GM12878 (cell line): Measurements from ENCODE around the gene PXT1. TPM values are rescaled to one million over a fixed set of nuclear protein-coding genes. Genes with fewer than 3 reads are reported as not detected.
A peak's percentile ranks its signal among the peaks of the same experiment; 100 is the strongest.

Experiments used
- ATAC-seq: fragments of 200-7000 bp; cut with Tn5 transposase; 3 replicates; pipeline ENCODE4 v1.9.1; 2020; ENCODE audit warnings: mild to moderate bottlenecking, moderate library complexity
- BruUV-seq: library from RNA; stranded (reverse); fragments of 400-500 nt; replicated peaks from 2 replicates; lab custom pipeline; 2021; lab: Mats Ljungman, UMichigan
- CTCF ChIA-PET: fragments of 300-600 bp; sonication (Branson Sonifier 250); formaldehyde crosslinking; extraction: SDS; loops from one replicate; lab custom pipeline; 2021; ENCODE audit warnings: inconsistent platforms; lab: Yijun Ruan, JAX
- POLR2A ChIA-PET: fragments of 350-600 bp; formaldehyde crosslinking; extraction: SDS; loops from one replicate; lab custom pipeline; 2021; ENCODE audit warnings: inconsistent platforms; lab: Charles Lee
- RAD21 ChIA-PET: fragments of 300-600 bp; sonication (Branson Sonifier 250); formaldehyde crosslinking; loops from one replicate; lab custom pipeline; 2023; ENCODE audit warnings: antibody characterized with exemption; ENCODE audit not compliant: unreplicated experiment; lab: Charles Lee
- SMC1A ChIA-PET: fragments of 300-600 bp; sonication (Branson Sonifier 250); formaldehyde crosslinking; loops from one replicate; lab custom pipeline; 2023; ENCODE audit not compliant: unreplicated experiment, uncharacterized antibody; lab: Charles Lee
- DNase-seq: peaks from one replicate; pipeline ENCODE4 v3.0.0-alpha.2; 2011; ENCODE audit warnings: low read depth, low spot score
- FAIRE-seq: peaks from 3 replicates; lab custom pipeline; 2011; peaks lifted over from hg19 to GRCh38; lab: Jason Lieb, UNC
- H2AFZ ChIP-seq: 2 replicates; pipeline ENCODE4 v1.6.0; 2011; ENCODE audit warnings: low read depth, low read length, control low read depth; ENCODE audit not compliant: control insufficient read depth
- H3K27ac ChIP-seq: 2 replicates; pipeline ENCODE4 v1.5.1; 2011; ENCODE audit warnings: control low read depth; ENCODE audit not compliant: control insufficient read depth, insufficient read depth
- H3K27me3 ChIP-seq, 2 experiments: replicated peaks in 1 of 2; 2 replicates each; pipeline versions ENCODE4 v1.6.0 to v1.6.1; 2011; ENCODE audit warnings: low read length in 1 of 2; ENCODE audit not compliant: control insufficient read depth in 2 of 2, insufficient read depth in 2 of 2
- H3K36me3 ChIP-seq, 2 experiments: 2 replicates each; pipeline ENCODE4 v1.5.1; 2011; ENCODE audit warnings: low read length in 1 of 2; ENCODE audit not compliant: control insufficient read depth in 2 of 2, insufficient read depth in 2 of 2
- H3K4me1 ChIP-seq: 2 replicates; pipeline ENCODE4 v1.6.1; 2011; ENCODE audit warnings: mild to moderate bottlenecking, low read length, moderate library complexity, mixed read lengths; ENCODE audit not compliant: control insufficient read depth, insufficient read depth
- H3K4me2 ChIP-seq: 2 replicates; pipeline ENCODE4 v1.6.0; 2011; ENCODE audit warnings: control low read depth; ENCODE audit not compliant: control insufficient read depth, insufficient read depth
- H3K4me3 ChIP-seq: fragments of 200-600 bp; sonication (generic); 2 replicates; pipeline ENCODE4 v1.5.1; 2016
- H3K79me2 ChIP-seq: 2 replicates; pipeline ENCODE4 v1.6.0; 2011; ENCODE audit warnings: low read length; ENCODE audit not compliant: control insufficient read depth, insufficient read depth
- H3K9ac ChIP-seq: 2 replicates; pipeline ENCODE4 v1.8.0; 2011; ENCODE audit warnings: low read length, control low read depth, mixed read lengths; ENCODE audit not compliant: control insufficient read depth, insufficient read depth
- H3K9me3 ChIP-seq: replicated peaks from 3 replicates; pipeline ENCODE4 v1.5.1; 2011; ENCODE audit warnings: mild to moderate bottlenecking, low read length; ENCODE audit not compliant: control insufficient read depth, insufficient read depth
- H4K20me1 ChIP-seq: 2 replicates; pipeline ENCODE4 v1.6.0; 2011; ENCODE audit not compliant: control insufficient read depth, insufficient read depth
- ATF7 ChIP-seq: fragments of 450-650 bp; IDR thresholded peaks from 2 replicates; pipeline ENCODE4 v1.6.1; 2016; ENCODE audit warnings: low read depth, mild to moderate bottlenecking
- ESRRA ChIP-seq: IDR thresholded peaks from 2 replicates; pipeline ENCODE4 v1.6.1; 2012; ENCODE audit warnings: mild to moderate bottlenecking, low read length, improper control_type of control experiment
- FOXM1 ChIP-seq: IDR thresholded peaks from 2 replicates; pipeline ENCODE4 v1.6.1; 2012; ENCODE audit warnings: low read depth, mild to moderate bottlenecking, inconsistent platforms, low read length, moderate library complexity
- MEF2B ChIP-seq: fragments of 450-650 bp; IDR thresholded peaks from 2 replicates; pipeline ENCODE4 v1.6.1; 2018; ENCODE audit warnings: mild to moderate bottlenecking, moderate library complexity; ENCODE audit not compliant: partially characterized antibody, poor library complexity, severe bottlenecking
- RAD21 ChIP-seq: IDR thresholded peaks from 2 replicates; pipeline ENCODE4 v1.6.1; 2011; ENCODE audit warnings: mild to moderate bottlenecking, low read depth, low read length, moderate library complexity; ENCODE audit not compliant: insufficient read depth
- REST ChIP-seq: IDR thresholded peaks from 2 replicates; pipeline ENCODE4 v1.6.1; 2012; ENCODE audit warnings: mild to moderate bottlenecking, low read depth, low read length
- ZBTB4 ChIP-seq: fragments of 450-650 bp; formaldehyde crosslinking; IDR thresholded peaks from 2 replicates; pipeline ENCODE4 v1.4.0; 2022; ENCODE audit warnings: mild to moderate bottlenecking, moderate library complexity
- WGBS: methylation state at CpG from one replicate; pipeline ENCODE4 v1.1.6; 2016; ENCODE audit warnings: low lambda C conversion rate; ENCODE audit not compliant: insufficient replicate concordance, insufficient coverage; ENCODE audit errors: missing lambda C conversion rate; 5-methylcytosine and 5-hydroxymethylcytosine counted together
- in situ Hi-C: fragments of 300-500 bp; cut with MboI; formaldehyde crosslinking; loops from 9 replicates; pipeline ENCODE4 v1.14.3; 2018; ENCODE audit warnings: mixed read lengths
- intact Hi-C: fragments of 100-400 bp; cut with micrococcal nuclease; formaldehyde crosslinking; loops from one replicate; pipeline ENCODE4 v1.14.2; 2022; ENCODE audit not compliant: unreplicated experiment
- polyA plus RNA-seq, 11 experiments: library from polyadenylated mRNA; depleted of rRNA in 4 of 11; unstranded in 6 of 11; stranded (reverse) in 5 of 11; fragments of >200 nt; fragmentation: Nextera tagmentation in 4 of 11; fragmentation: Illumina TruSeq in 1 of 11; extraction: Ambion mirVana in 4 of 11; extraction: Trizol in 1 of 11; gene quantifications; 1 replicate in 1 of 11; 2 replicates in 10 of 11; pipeline versions ENCODE4 v1.2.1 to v1.2.3, GENCODE V29; 2011 to 2016; ENCODE audit warnings: inconsistent platforms in 2 of 11, missing spikeins in 2 of 11, low read depth in 1 of 11
- total RNA-seq, 4 experiments: library from RNA; depleted of rRNA in 3 of 4; stranded (reverse); fragments of >200 nt in 3 of 4; fragmentation: Illumina TruSeq in 1 of 4; extraction: Trizol in 1 of 4; gene quantifications; 2 replicates each; pipeline versions ENCODE4 v1.2.1 to v1.2.3, GENCODE V29; 2013 to 2021

PXT1 gene
- total and polyA plus RNA-seq, 10 of the 15 experiments (the other 5 are each of a cell fraction or from before 2014, with no cell fraction given), result 0.27 to 2.9 (median 0.50) TPM

GRCh38 chr6:36361071-36361470, 81.6 kb downstream of the PXT1 start:
- DNase-seq, result no peak
- Histone ChIP-seq H3K4me1 (peaks cover 42% of the 10 kb centered on the region), H2AFZ (no peak overlapping the region; the same call in 1 of the 2 replicates), H3K9me3 (no peaks in the 10 kb centered on the region), H3K4me3 (no peak overlapping the region), H3K9ac (no peak overlapping the region), H3K27ac (no peak overlapping the region), H4K20me1 (no peaks in the 10 kb centered on the region), H3K4me2 (no peak overlapping the region; the same call in 1 of the 2 replicates), H3K36me3 (no peaks in the 10 kb centered on the region), H3K27me3 (no peaks in the 10 kb centered on the region), H3K79me2 (no peaks in the 10 kb centered on the region)
- SMC1A ChIA-PET, result interaction anchor here (0.7 to 19.6 kb wide), 12 partner anchors 8 to 332 kb away, joined by 3 to 386 read pairs (median 21); partner anchors contain the start of genes BNIP5, MAPK13, MAPK14 and SRSF3
- CTCF ChIA-PET, result interaction anchor here (0.6 to 17.3 kb wide), 14 partner anchors 9 to 421 kb away, joined by 3 to 483 read pairs (median 6); partner anchors contain the start of genes BNIP5, MAPK13 and MAPK14
- BruUV-seq, result no TSS peak
- FAIRE-seq, result no peak
- intact Hi-C loops, result no loop called here
- TF ChIP-seq ESRRA (no peak), ZBTB4 (CRISPR knock-in tag) (no peak), ATF7 (no peak; the same call in 1 of the 2 replicates), REST (no peak), MEF2B (peak; percentile 51), RAD21 (no peak), FOXM1 (0 out of 2 replicates have a peak, but pooled peaks have one; percentile 11)
- POLR2A ChIA-PET, result interaction anchor here (0.6 to 1.8 kb wide), 4 partner anchors 20 to 58 kb away, joined by 3 to 6 read pairs (median 4); no protein-coding TSS in a partner anchor
- RAD21 ChIA-PET, result interaction anchor here (0.6 to 11.7 kb wide), 15 partner anchors 9 to 332 kb away, joined by 3 to 311 read pairs (median 5); partner anchors contain the start of genes BNIP5, MAPK13 and MAPK14
- no peak for ATAC-seq
- WGBS, result 20% methylated on average over 11 of the region's 11 CpGs
- in situ Hi-C loops, result no loop called here
